Urothelium cell line (cell line): Measurements from ENCODE around the gene DCANP1.

Experiments
- DNase-seq: peaks from one replicate; pipeline ENCODE4 v3.0.0; 2011; ENCODE audit warnings: low spot score, mixed read lengths
- FAIRE-seq: peaks from 2 replicates; lab custom pipeline; 2011; peaks lifted over from hg19 to GRCh38; lab: Jason Lieb, UNC

The DCANP1 gene

DNA sequence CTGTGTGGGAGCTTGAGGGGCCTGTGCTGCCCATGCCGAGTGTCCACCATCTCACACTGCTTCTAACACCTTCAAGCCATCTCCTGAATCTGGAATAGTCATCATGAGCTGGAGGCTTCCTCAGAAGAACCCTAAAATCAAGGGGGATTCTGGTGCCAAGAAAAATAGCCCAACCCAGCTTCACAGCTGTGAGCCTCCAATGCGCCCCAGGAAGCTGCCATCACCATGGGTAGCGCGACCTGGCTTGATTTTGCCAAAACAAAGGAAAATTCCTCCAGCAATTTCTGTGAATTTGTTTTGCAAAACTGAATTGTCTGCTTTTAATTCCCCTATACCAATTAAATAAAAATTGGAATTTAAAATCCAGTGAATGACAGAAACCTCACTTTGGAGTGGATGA is 11.2 kb upstream of the DCANP1 start:
- DNase-seq, result no peak
- no peak for FAIRE-seq

DNA sequence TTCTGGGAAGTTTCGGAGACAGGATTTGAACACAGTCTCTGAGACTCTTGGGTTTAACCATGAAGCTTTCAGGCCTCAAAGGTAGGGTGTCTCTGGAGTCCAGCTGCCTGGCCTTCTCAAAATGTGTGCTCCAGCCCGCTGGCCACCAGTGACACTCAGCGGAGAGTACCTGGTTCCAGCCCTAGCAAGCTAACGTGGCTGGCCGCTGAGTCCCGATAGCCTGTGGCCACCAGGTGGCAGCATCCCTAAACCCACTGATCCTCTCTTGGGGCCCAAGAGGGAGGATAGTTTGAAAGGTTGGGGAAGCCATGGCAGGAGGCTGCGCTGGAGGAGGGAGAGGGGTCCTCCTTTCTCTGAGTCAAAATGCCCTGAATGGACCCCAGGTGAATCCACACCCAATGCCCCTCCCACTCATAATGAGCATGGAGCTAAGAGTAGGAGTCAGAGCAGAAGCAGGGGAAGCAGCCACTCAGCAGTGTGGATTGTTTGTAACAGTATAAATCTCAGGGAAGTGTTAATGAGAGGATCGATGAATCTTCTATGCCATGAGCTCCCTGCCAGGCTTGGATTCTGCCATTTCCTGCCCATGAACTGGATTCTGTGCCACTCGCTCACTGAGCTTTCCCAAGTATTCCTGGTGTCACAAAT is 10.4 kb upstream of the DCANP1 start:
- no peak for FAIRE-seq
- peak; percentile 60 for DNase-seq

DNA sequence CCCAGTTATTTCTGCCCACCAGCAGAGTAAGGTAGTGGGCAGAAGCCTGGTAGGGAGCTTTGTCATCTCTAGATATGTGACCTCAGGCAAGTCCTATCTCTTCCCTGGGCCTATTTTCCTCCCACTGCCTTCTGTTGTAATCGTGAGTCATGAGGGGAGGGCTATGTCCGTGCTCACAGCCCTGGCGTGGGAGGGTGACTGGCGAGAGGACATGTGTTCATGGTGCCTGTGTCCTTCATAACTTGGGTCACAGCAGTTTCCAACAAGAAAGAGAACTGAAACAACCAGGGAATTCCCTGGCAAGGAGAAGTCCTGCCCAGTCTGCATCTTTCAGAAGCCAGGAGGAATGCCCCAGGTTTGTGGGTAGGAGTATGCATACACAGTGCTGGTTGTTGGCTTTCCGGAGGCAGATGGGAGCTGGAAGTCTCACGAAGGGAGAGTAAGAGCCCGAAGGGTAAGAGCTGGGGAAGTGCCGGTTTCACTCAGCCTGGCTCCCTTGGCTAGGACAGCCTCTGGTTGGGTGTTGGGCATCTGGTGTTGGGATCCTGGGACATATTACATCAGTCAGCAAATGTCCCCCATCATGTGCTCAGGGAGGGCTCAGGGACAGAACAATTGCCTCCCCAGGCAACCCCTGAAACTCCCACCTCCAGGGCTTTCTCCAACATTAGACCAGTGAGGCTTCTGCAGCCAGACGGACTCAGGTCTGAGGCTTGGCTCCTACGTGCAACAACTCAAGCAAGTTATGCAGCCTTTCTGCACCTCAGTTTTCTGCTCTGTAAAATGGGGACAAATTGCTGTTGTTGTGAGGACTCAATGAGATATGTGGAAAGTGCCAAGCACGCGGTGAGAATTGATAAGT is 9.3 kb upstream of the DCANP1 start:
- FAIRE-seq, result no peak
- no peak for DNase-seq

DNA sequence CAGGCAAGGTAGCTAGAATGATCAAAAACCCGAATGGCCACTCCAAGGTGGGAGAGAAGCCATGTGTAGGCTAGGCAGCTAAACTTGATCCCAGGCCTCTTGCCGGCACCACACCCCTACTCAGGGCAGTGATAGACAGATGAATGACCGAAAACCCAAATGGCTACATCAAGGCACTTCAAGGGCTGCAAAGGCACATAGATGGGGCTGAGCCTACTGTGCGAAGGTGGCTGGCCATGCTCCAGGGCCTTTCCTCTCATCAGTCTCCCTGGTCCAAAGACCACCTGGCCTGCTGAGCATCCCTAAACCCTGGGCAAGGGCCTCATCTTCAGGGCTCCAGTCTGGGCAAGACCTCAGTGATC is 8.7 kb upstream of the DCANP1 start:
- FAIRE-seq (no peak), DNase-seq (no peak)

DNA sequence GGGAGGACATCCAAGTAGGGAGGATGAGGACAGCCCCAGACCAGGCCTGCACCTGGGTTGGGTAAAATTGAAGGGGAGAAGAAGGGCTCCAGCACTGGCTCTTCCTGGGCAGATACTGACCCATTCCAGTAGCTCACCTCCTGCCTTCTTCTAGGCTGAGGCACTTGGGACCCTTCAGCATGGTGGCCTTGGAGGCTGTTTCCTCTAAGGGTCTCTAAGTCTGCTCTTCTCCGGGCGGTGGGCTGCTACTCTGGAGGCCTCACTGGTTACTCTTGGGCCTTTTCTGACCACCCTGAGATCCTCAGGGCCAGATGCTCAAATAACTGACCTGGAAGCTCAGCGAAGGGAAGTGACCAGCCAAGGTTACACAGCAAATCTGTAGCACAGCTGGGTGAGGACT is 7.8 kb upstream of the DCANP1 start:
- DNase-seq (no peak), FAIRE-seq (no peak)

DNA sequence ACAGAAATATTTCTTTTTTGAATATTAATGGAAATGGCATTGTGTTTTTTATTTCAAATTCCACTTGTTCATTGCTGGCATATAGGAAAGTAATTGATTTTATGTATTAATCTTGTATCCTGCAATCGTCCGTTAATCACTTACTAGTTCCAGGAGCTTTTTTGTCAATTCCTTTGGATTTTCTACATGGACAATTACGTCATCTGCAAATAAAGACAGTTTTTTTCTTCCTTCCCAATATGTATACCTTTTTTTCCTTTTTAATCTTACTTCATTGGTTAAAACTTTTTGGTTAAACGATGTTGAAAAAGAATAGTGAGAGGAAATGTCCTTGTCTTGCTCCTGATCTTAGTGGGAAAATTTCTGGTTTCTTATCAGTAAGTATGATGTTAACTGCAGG is 6.5 kb upstream of the DCANP1 start:
- FAIRE-seq (no peak), DNase-seq (no peak)

DNA sequence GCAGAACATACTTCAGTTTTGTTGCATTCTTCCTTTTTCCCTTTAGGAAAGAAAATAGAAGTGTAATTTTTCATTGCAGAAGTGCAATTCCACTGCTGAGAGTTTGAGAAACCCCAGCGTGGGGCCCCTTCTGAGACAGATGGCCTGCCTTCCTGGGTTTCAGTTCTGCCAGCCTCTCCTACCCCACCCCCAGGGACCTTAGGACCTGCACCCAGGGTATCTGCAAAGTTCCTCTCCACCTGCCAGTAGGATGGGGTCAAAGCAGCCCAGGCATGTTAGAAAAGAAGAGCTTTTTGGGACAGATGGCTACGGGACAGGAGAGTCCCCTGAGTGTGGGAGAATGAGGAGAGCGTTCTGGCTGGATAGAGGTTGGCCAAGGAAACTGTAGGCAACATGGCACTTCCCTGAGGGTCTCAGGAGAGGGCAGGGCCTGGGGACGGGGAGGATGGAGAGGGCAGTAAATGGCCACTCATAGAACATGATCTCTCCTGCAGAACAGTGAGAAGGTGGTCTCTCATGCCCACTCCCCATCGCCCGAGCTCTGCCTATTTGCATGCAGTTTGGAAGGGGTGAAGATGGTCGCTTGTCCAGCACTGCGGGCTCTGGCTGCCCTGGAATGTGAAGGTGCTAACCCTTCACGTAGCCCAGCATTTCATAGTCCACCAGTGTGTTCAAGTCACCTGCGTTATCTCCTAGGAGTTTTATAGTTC is 5.3 kb upstream of the DCANP1 start, which contains the start of gene TIFAB:
Gene TIFAB, minus strand, starts transcription at position 31 of the 710 bp plus-strand sequence. CDS start 2,412 bp downstream, outside the sequence.
- FAIRE-seq, result no peak

DNA sequence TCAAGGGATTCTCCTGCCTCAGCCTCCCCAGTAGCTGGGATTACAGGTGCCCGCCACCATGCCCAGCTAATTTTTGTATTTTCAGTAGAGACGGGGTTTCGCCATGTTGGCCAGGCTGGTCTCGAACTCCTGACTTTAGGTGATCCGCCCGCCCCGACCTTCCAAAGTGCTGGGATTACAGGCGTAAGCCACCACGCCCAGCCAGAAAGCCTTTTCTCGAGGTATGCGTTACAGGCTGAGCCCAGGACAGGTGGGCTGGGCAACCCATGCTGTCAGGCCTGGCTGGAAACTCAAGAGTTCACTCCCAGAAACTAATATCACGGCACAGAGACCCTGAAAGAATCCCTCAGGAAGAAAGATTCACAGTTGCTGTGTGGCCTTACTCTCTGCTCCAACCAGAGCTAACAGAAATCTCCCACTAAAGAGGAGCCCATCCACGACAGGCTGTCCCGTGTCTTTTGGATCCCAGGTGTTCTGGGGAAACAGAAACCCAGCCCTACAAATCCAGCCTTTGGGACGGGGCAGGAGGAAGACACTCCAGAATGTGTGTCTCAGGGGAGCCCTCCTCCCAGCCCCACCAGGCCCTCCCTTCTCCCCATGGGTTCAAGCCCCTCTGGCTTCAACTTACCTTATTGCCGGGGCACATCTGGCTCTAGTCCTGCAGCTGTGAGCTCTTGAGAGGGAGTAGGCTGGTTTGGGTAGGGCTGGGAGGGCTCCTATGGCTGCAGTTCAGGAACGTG is 4.6 kb upstream of the DCANP1 start:
- no peak for FAIRE-seq

More for the DNA sequence above, 5.3 kb upstream of the DCANP1 start, which contains the start of gene TIFAB:
- no peak for DNase-seq

DNA sequence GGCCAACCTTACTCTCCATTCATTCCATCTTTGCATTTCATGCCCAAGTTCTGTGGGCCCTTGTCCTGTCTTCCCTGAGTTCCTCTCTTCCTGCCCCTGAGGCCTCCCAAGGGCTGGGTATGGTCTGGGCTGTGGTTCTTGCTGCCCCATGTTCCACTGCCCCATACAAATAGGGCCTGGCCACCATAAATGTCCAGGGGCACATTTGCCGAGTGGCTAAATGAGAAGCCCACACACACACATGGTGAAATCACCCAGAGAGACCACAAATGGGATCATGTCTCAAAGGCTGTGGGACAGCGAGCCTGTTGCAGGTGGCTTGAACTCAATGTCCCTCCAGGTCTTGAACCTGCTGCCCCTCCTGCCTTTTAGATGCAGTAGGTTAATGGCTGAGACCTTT is 3.8 kb upstream of the DCANP1 start:
- FAIRE-seq, result no peak
- DNase-seq, result no peak

More for the DNA sequence above, 4.6 kb upstream of the DCANP1 start:
- DNase-seq, result no peak

DNA sequence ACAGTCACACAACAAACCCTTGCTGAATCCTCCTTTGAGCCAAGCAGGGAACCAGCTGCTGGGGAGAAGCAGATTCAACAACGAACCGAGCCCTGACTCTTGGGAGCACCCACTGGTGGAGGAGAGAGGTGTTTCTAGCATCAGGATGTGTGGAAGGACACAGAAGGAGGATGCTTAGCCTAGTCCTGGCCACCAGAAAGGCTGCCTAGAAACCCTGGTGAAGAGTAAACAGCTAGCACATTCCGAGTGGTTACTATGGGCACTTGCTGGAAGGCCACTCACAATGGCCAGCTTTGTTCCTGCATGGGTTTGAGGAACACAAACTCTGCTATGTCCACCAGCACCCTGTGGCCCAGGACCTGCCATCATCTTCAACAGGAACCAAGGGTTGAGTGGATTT is 3.2 kb upstream of the DCANP1 start:
- no peak for DNase-seq
- FAIRE-seq, result no peak

DNA sequence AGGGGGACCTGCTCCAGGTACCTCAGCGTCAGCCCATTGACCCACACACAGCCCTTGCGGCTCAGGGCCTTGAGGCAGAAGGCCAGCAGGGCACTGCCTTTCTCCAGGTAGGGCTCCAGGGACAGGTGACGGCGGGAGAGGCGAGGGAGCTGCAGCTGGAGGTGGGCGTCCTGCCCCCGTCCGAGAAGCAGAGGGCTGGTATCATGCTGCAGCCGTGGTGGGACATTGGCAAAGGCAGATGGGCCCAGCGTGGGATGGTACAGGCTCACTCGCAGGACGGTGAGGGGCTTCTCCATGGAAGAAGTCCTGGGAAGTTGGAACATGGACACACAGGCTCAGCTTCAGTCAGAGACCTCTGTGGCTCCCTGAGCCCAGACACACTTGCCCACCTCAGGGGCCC is 2.5 kb upstream of the DCANP1 start:
- FAIRE-seq (no peak), DNase-seq (no peak)

DNA sequence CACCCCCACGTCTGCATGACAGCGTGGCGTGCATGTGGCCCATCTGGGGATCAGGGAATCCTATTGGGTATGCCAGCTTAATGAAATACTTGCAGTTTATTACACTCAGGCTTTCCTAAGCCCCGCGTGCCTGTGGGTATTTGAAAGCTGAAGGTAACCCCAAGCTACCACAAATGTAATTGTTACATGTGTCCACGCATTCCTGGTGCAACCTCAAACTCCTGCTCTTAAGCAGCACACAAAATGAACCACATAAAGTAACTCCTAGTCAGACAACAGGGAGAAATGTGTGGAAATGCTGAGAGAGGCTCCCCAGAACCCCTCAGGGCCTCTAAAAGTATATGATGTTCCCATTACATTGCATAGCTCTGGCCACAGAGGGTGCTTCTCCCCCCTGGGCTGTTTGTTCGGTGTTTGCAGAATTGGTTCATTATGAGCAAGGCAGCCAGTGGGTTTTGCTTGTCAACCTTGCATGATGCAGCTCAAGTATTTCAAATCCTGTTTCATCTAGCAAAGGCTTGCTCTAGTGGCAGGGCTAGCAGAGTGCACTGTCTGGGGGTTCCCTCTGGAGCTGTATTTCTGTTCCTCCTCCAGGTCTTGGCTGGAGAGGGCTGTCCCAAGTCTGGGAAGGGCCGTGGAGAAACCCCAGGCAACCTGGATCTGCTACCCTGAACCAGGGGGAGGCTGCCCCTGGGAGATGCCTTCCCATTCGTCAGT is 1.8 kb upstream of the DCANP1 start:
- DNase-seq, result no peak
- FAIRE-seq, result no peak

DNA sequence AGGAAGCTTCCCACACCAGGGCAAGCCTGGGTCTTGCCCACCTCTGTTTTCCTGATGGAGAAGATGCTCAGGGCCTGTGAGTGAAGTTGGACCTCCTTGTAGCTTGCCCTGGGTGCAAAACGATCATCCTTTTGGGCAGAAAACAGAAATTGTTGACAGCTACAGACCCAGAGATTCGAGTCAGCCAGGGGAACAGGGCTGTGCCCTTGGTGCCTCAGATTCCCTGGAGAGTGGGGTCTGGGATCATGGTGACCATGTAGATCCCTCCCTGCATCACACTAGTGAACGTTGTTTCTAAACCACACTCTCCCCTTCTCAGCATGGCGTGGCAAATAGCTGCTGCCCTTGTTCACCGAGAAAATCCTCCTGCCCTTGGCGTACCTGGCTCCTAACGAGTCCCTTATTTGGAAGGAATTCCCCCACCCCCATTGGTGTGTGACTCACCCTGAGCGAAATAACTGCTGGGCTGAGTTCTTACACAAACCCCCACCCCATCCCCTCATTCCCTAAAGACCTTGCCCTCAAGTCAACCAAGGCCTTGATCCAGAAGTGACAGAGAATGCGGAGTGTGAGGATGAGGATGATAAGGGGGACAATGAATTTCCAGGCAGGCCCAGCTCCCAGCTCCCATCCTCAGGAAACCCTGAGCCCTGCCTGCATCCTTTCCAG is 1.1 kb upstream of the DCANP1 start:
- DNase-seq, result peak; percentile 47
- FAIRE-seq, result no peak

DNA sequence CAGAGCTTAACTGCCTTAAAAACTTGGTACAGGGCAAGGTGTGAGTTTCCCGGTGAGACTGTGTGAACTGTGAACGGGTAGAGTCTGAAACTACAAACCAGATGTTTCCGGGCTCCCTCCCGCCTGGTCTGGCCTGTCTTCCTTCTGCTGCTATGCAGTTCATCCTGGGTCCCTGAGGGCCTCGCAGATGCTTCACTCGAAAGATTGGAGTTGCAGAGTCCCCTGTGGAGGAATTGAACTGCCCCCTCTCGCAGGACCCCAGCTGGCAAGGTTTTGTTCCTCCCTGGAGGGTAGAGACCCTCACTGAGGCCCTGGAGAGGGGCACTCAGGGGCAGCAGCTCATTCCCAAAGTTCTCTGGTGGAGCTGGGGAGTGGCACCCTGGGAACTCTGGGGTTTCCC is 533 bp downstream of the DCANP1 start:
- FAIRE-seq (no peak), DNase-seq (no peak)

DNA sequence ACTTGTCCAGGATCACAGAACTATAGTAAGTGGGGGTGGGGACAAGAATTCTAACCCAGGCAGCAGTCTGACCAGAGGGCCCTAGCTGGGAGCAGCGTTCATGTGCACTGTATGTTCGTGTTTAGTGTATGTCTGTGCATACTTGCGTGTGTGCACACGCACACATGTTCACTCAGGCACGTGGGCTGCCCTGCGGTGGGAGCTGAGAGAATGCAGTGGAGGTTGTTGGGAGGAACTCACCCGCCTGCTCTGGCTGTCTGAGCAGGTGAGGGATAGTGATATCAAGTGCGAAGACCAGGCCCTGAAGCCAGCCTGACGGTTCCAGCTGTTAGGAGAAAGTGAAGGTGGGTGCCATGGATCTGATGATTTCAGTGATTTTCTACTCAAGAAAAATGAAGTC is 942 bp downstream of the DCANP1 start:
- DNase-seq (no peak), FAIRE-seq (peak; percentile 13)

DNA sequence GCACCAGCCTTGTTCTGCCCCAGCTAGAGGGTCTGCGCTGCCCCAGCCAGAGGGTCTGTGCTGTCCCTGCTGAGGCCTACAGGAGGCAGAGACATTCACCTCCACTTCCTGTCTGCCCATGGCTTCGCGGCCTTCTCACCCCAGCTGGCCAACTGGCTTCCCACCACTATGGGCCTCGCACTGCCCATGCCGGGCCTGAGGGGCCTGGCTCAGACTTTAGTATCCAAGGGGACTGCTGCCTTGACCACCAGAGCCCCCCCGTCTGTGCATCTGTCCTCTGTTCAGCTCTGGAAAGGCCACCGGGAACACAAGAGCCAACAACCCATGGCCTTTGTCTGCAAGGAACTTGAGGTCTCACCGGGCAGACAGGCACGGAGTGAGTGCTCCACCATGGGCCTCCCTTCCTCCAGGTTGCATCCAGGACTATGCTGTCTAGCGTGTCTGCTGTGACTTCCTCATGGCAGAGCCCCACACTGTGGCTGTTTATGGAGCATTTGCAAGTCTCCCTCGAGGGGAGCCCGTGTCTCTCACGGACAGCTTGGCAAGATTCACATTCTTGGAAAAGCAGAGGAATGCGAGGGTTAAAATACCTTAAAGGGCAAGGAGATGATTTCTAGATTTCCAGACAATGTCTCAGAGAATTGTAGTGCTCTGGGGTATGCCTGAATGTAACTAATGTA is 1.7 kb downstream of the DCANP1 start:
- DNase-seq, result no peak
- FAIRE-seq, result no peak

DNA sequence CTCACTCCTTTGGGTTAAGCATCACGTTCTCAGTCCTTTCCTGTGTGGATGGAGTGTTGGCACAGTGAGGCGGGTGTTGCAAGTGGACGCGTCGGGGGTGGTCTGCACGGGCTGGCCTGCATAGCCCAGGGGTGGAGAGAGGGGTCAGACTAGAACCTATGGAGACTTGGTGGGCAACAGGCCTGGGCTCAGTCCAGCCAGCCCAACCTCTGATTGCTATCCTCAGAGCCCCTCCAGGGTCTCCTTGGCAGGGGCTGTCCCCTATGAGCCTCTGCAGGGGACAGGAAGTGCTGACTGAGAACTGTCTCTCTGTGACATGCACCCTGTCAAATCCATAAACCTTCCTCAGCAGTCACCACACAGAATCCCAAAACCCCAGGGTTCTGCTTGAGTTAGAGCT is 2.3 kb downstream of the DCANP1 start:
- no peak for DNase-seq
- FAIRE-seq, result no peak

DNA sequence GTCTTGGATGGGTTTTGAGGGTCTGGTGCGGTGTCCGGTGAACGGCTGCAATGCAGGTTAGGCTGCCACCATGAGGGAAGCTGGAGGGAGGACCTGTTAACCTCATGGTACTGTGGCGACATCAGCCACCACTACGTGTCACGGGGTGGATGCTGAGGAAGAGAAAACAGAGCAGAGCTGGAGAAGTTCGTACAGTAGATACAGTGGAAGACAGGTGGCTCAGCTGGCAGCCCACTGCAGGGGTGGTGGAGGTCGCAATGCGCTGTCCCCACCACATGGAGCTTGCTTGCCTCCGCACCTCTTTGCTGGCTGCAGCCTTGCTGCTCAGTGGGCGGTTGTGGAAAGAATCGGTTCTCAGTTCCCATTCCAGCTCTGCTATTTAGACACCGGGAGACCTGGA is 2.8 kb downstream of the DCANP1 start:
- FAIRE-seq (no peak), DNase-seq (no peak)
